ENCODE results near the gene NAIF1.
"Not testable (repeated sequence)": the region's sequence is repeated elsewhere in the genome, so short reads cannot be mapped to it uniquely, and the experiment has no call there.

Gene NAIF1, protein sequence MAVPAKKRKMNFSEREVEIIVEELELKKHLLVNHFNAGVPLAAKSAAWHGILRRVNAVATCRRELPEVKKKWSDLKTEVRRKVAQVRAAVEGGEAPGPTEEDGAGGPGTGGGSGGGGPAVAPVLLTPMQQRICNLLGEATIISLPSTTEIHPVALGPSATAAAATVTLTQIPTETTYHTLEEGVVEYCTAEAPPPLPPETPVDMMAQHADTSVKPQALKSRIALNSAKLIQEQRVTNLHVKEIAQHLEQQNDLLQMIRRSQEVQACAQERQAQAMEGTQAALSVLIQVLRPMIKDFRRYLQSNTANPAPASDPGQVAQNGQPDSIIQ

GRCh38 chr9:128066713-128067644 lies at the start of gene NAIF1:
Gene NAIF1 (minus strand): TSS chr9:128067320. CDS start chr9:128067101, 219 bp downstream.
- TF ChIP-seq, protein P1, sequence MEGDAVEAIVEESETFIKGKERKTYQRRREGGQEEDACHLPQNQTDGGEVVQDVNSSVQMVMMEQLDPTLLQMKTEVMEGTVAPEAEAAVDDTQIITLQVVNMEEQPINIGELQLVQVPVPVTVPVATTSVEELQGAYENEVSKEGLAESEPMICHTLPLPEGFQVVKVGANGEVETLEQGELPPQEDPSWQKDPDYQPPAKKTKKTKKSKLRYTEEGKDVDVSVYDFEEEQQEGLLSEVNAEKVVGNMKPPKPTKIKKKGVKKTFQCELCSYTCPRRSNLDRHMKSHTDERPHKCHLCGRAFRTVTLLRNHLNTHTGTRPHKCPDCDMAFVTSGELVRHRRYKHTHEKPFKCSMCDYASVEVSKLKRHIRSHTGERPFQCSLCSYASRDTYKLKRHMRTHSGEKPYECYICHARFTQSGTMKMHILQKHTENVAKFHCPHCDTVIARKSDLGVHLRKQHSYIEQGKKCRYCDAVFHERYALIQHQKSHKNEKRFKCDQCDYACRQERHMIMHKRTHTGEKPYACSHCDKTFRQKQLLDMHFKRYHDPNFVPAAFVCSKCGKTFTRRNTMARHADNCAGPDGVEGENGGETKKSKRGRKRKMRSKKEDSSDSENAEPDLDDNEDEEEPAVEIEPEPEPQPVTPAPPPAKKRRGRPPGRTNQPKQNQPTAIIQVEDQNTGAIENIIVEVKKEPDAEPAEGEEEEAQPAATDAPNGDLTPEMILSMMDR (IDR thresholded peaks at IDR 0.05; ENCODE audit: control insufficient read depth, extremely low read depth, insufficient read depth): no peak
- peak; percentile 99 for DNase-seq (ENCODE audit: low read depth)
- H3K4me3 ChIP-seq (ENCODE audit: low read depth, low read length): peak within 1 kb of the TSS; percentile 94

GRCh38 chr9:128116104-128117083 lies 49.3 kb upstream of the NAIF1 start:
- DNase-seq (ENCODE audit: low read depth): no peak

GRCh38 chr9:128115187-128116103 lies 48.3 kb upstream of the NAIF1 start:
- H3K4me3 ChIP-seq (ENCODE audit: low read depth, low read length): no peak overlapping the region
- TF ChIP-seq, protein P1 (IDR thresholded peaks at IDR 0.05; ENCODE audit: control insufficient read depth, extremely low read depth, insufficient read depth): no peak
- DNase-seq (ENCODE audit: low read depth): no peak

More at GRCh38 chr9:128116104-128117083, 49.3 kb upstream of the NAIF1 start:
- TF ChIP-seq, protein P1 (IDR thresholded peaks at IDR 0.05; ENCODE audit: control insufficient read depth, extremely low read depth, insufficient read depth): no peak
- no peak overlapping the region for H3K4me3 ChIP-seq (ENCODE audit: low read depth, low read length)

DNA sequence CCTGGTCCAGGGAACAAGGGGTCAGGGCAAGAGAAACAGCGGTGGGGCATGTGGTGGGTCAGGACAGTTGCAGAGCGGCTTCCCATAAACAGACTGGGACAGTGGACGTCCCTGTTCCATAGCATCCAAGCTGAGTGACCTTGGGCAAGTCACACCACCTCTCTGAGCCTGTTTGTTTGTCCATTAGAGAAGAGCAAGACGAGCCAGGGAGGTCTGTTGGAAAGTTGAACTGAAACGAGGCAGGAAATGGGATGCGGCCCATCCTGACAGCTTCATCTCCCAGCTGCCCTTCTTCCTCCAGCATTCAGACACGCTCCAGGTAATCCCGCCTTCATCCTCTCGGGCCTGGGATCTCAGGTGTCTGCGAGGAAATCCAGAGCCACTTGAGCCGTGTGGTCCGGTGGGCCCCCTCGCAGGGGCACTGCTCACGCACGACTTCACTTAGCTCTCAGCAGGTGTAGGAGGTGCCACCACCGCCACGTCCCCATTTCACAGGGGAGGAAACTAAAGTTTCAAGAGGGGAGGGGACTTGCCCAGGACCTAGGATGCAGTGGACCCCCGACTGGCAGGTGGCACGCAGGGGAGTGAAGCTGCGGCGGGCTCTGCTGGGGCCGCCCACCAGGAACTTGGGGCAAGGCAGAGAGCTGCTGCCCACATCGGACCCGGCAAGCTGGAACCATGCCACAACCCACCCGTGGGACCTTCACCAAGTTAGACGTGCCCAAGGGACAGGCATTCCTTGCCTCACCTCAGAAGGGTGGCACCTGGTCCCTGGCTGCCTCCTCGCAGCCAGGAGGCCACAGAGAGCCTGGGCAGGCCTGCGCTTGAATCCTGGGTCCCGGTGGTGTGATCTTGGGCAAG lies 47.4 kb upstream of the NAIF1 start:
- TF ChIP-seq, protein P1 (IDR thresholded peaks at IDR 0.05; ENCODE audit: control insufficient read depth, extremely low read depth, insufficient read depth): no peak
- no peak for DNase-seq (ENCODE audit: low read depth)
- H3K4me3 ChIP-seq (ENCODE audit: low read depth, low read length): no peak overlapping the region

DNA sequence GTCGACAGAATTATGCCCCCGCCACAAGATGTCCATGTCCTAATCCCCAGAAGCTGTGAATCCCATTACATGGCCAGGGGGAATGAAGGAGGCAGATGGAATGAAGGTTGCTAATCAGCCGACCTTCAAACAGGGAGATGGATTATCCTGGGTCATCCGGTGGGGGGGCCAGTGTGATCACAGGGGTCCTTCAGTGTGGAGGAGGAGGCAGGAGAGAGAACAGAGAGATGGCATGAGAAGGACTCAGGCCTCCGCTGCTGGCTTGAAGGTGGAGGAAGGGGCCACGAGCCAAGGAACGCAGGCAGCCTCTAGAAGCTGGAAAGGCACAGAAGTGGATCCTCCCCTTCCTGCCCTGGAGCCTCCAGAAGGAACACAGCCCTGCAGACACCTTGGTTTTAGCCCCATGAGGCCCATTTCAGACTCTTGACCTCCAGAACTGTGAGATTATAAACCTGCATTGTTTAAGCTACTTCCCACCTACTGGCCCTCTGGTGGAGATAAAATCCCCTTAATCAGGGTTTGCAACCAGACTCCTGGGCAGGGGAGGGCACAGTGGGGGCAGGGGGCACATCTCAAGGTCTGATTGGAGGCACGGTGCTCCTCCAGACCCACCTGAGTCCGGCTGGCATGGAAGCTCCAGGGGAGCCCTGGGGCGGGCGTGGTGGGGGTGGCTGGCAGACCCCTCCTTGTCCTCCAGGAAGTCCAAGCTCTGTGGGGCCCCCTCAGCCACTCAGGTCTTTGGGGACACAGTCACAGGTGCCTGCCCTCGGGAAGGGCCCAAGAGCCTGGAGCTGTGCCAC lies 46.6 kb upstream of the NAIF1 start:
- TF ChIP-seq, protein P1 (IDR thresholded peaks at IDR 0.05; ENCODE audit: control insufficient read depth, extremely low read depth, insufficient read depth): no peak
- no peak for DNase-seq (ENCODE audit: low read depth)
- H3K4me3 ChIP-seq (ENCODE audit: low read depth, low read length): no peak overlapping the region

GRCh38 chr9:128111726-128112125 lies 44.6 kb upstream of the NAIF1 start:
- not testable (repeated sequence) for DNase-seq (ENCODE audit: low read depth); H3K4me3 ChIP-seq (ENCODE audit: low read depth, low read length)
